HCT116 (cell line): Measurements from ENCODE around the gene CTU2. TPM values are rescaled to one million over a fixed set of nuclear protein-coding genes. Genes with fewer than 3 reads are reported as not detected.

Experiments used
- ATAC-seq: fragments of 200-7000 bp; cut with Tn5 transposase; 2 replicates; pipeline ENCODE4 v1.9.1; 2020; ENCODE audit warnings: mild to moderate bottlenecking, moderate library complexity
- BruUV-seq: library from RNA; stranded (reverse); fragments of 400-500 nt; replicated peaks from 2 replicates; lab custom pipeline; 2021; lab: Mats Ljungman, UMichigan
- CTCF ChIA-PET: fragments of 300-600 bp; sonication (Branson Sonifier 250); formaldehyde crosslinking; loops from one replicate; lab custom pipeline; 2021; ENCODE audit warnings: antibody characterized with exemption; lab: Charles Lee
- POLR2A ChIA-PET: fragments of 300-600, 350-600 bp; sonication (Branson Sonifier 250); formaldehyde crosslinking; loops from one replicate; lab custom pipeline; 2021; ENCODE audit warnings: antibody characterized with exemption; lab: Charles Lee
- RAD21 ChIA-PET, 2 experiments: fragments of 300-600 bp; sonication (Branson Sonifier 250); formaldehyde crosslinking; loops; one replicate each; lab custom pipeline; 2023; ENCODE audit warnings: low total read pairs in 2 of 2; ENCODE audit not compliant: uncharacterized antibody in 2 of 2, unreplicated experiment in 2 of 2, low non-redundant PET in 1 of 2; lab: Charles Lee
- DNase-seq: peaks from one replicate; pipeline ENCODE4 v3.0.0-alpha.2; 2010; ENCODE audit warnings: low read depth, low spot score
- H2AFZ ChIP-seq: fragments of 200-600 bp; shearing (Covaris generic), sonication (generic); 2 replicates; pipeline ENCODE4 v1.6.1; 2017; ENCODE audit warnings: low read depth, mixed run types, mixed read lengths, antibody characterized with exemption, low read length; ENCODE audit not compliant: poor library complexity, severe bottlenecking
- H3K27ac ChIP-seq: 2 replicates; pipeline ENCODE4 v1.5.1; 2012; ENCODE audit warnings: low read depth, low read length
- H3K27me3 ChIP-seq: fragments of 200-600 bp; sonication (generic); 2 replicates; pipeline ENCODE4 v1.6.1; 2016; ENCODE audit warnings: mixed run types, low read length, mixed read lengths; ENCODE audit not compliant: insufficient read depth
- H3K36me3 ChIP-seq, 2 experiments: fragments of 200-500 bp in 1 of 2; fragments of 200-600 bp in 1 of 2; sonication (Bioruptor generic) in 1 of 2; sonication (generic) in 1 of 2; 2 replicates each; pipeline versions ENCODE4 v1.5.1 to v1.6.1; 2014 to 2016; ENCODE audit warnings: low read length in 2 of 2, inconsistent platforms in 1 of 2, mixed read lengths in 1 of 2, mixed run types in 1 of 2; ENCODE audit not compliant: insufficient read depth in 2 of 2, control insufficient read depth in 1 of 2
- H3K4me1 ChIP-seq, 2 experiments: fragments of 200-600 bp in 1 of 2; sonication (generic) in 1 of 2; 2 replicates each; pipeline versions ENCODE4 v1.5.1 to v1.6.1; 2012 to 2017; ENCODE audit warnings: low read length in 2 of 2, inconsistent platforms in 1 of 2, mild to moderate bottlenecking in 1 of 2, mixed read lengths in 1 of 2, mixed run types in 1 of 2, moderate library complexity in 1 of 2; ENCODE audit not compliant: insufficient read depth in 2 of 2, control insufficient read depth in 1 of 2
- H3K4me2 ChIP-seq: fragments of 200-600 bp; sonication (generic); 2 replicates; pipeline ENCODE4 v1.6.1; 2017; ENCODE audit warnings: mixed run types, low read length, mixed read lengths
- H3K4me3 ChIP-seq, 2 experiments: fragments of 200-600 bp in 1 of 2; sonication (generic) in 1 of 2; replicated peaks in 1 of 2; 2 replicates each; pipeline ENCODE4 v1.5.1; 2011 to 2016; ENCODE audit warnings: low read length in 2 of 2, control low read depth in 1 of 2, low read depth in 1 of 2, mild to moderate bottlenecking in 1 of 2, mixed read lengths in 1 of 2, mixed run types in 1 of 2
- H3K79me2 ChIP-seq: fragments of 200-600 bp; sonication (generic); 2 replicates; pipeline ENCODE4 v1.6.1; 2017; ENCODE audit warnings: mild to moderate bottlenecking, mixed run types, low read length, moderate library complexity, mixed read lengths; ENCODE audit not compliant: insufficient read depth
- H3K9ac ChIP-seq: fragments of 200-600 bp; sonication (generic); 2 replicates; pipeline ENCODE4 v1.6.1; 2016; ENCODE audit warnings: low read length, mixed read lengths
- H3K9me2 ChIP-seq: fragments of 200-600 bp; sonication (generic), shearing (Covaris generic); 2 replicates; pipeline ENCODE4 v1.6.1; 2017; ENCODE audit warnings: mixed run types, mild to moderate bottlenecking, moderate library complexity; ENCODE audit not compliant: insufficient read depth
- H3K9me3 ChIP-seq, 2 experiments: fragments of 200-500 bp in 1 of 2; fragments of 200-600 bp in 1 of 2; sonication (Bioruptor generic) in 1 of 2; sonication (generic) in 1 of 2; 2 replicates each; pipeline ENCODE4 v1.6.1; 2014 to 2017; ENCODE audit warnings: low read length in 2 of 2, mixed read lengths in 2 of 2, inconsistent platforms in 1 of 2, low read depth in 1 of 2, mild to moderate bottlenecking in 1 of 2, mixed run types in 1 of 2, moderate library complexity in 1 of 2; ENCODE audit not compliant: control insufficient read depth in 1 of 2, insufficient read depth in 1 of 2
- H4K20me1 ChIP-seq: fragments of 200-600 bp; sonication (generic), shearing (Covaris generic); 2 replicates; pipeline ENCODE4 v1.6.1; 2017; ENCODE audit warnings: mixed run types, mild to moderate bottlenecking, moderate library complexity; ENCODE audit not compliant: insufficient read depth
- ATF3 ChIP-seq: IDR thresholded peaks from 2 replicates; pipeline ENCODE4 v1.6.1; 2012
- CBX3 ChIP-seq: IDR thresholded peaks from 2 replicates; pipeline ENCODE4 v1.6.1; 2012; ENCODE audit warnings: low read depth
- CEBPB ChIP-seq: IDR thresholded peaks from 2 replicates; pipeline ENCODE4 v1.6.1; 2012; ENCODE audit warnings: low read depth
- ELF1 ChIP-seq: IDR thresholded peaks from 2 replicates; pipeline ENCODE4 v1.6.1; 2012; ENCODE audit warnings: low read depth, borderline replicate concordance
- EZH2 ChIP-seq: fragments of 200-600 bp; sonication (generic); IDR thresholded peaks from 2 replicates; pipeline ENCODE4 v1.6.1; 2017; ENCODE audit warnings: antibody characterized with exemption, mixed run types
- FOSL1 ChIP-seq: IDR thresholded peaks from 2 replicates; pipeline ENCODE4 v1.6.1; 2012; ENCODE audit warnings: low read depth
- JUND ChIP-seq: IDR thresholded peaks from 2 replicates; pipeline ENCODE4 v1.6.1; 2012
- MAX ChIP-seq: IDR thresholded peaks from 2 replicates; pipeline ENCODE4 v1.6.1; 2012
- POLR2AphosphoS5 ChIP-seq: IDR thresholded peaks from 2 replicates; pipeline ENCODE4 v1.6.1; 2011; ENCODE audit warnings: mild to moderate bottlenecking, low read depth, low read length, moderate library complexity
- YY1 ChIP-seq: IDR thresholded peaks from 2 replicates; pipeline ENCODE4 v1.6.1; 2011; ENCODE audit warnings: low read length, low read depth, moderate library complexity, mild to moderate bottlenecking; ENCODE audit not compliant: insufficient replicate concordance; ENCODE audit errors: extremely low read depth
- ZBTB33 ChIP-seq: IDR thresholded peaks from 2 replicates; pipeline ENCODE4 v1.6.1; 2011; ENCODE audit warnings: mild to moderate bottlenecking, low read length, moderate library complexity; ENCODE audit not compliant: insufficient replicate concordance; ENCODE audit errors: extremely low read depth
- ZNF274 ChIP-seq: fragments of 200-500 bp; sonication (Bioruptor generic); IDR thresholded peaks from 2 replicates; pipeline ENCODE4 v1.6.1; 2014; ENCODE audit warnings: mild to moderate bottlenecking, low read depth, low read length, inconsistent platforms
- intact Hi-C: fragments of 100-400 bp; cut with micrococcal nuclease; formaldehyde crosslinking; loops from 2 replicates; pipeline ENCODE4 v1.10.0; 2022
- total RNA-seq: library from RNA; stranded (reverse); gene quantifications from one replicate; pipeline ENCODE4 v1.2.1, GENCODE V29; 2021; ENCODE audit not compliant: unreplicated experiment

The CTU2 gene
- total RNA-seq, 1 experiment from 2014 or later, result 71.3 TPM

DNA sequence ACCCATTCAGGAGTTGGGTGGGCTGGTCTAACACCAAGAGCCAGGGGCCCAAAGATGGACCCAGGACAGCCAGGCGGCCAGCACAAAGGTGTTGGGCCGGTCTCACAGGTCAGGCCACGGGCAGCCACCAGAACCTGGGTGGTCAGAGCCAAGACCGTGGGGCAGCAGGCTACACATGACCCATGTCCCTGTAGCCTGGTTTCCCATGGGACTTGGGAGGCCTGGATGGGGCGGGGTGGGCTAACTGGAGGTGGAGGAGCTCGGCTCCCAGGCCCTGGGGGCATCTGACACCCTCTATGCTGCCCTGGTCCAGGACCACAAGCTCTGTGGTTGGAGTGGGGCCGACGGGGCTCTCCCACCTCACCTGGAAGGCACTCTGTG, 17.2 kb downstream of the CTU2 start:
- Histone ChIP-seq H3K79me2 (no peaks in the 10 kb centered on the region; the same call in 1 of the 2 replicates), H3K9me3 (no peaks in the 10 kb centered on the region), H3K9ac (no peak overlapping the region), H3K4me1 (no peaks in the 10 kb centered on the region), H4K20me1 (no peaks in the 10 kb centered on the region), H3K4me3 (no peak overlapping the region), H3K27me3 (no peaks in the 10 kb centered on the region), H2AFZ (no peak overlapping the region), H3K4me2 (no peak overlapping the region), H3K9me2 (no peaks in the 10 kb centered on the region), H3K27ac (peak overlapping the region; percentile 32; the same call in 1 of the 2 replicates), H3K36me3 (peaks cover 56 to 87% of the 10 kb centered on the region in 2 experiments; a peak in 3 of 4 replicates)
- TF ChIP-seq FOSL1, result no peak
- no peak for TF ChIP-seq ZNF274
- no peak for TF ChIP-seq YY1
- TF ChIP-seq MAX, result no peak
- TF ChIP-seq POLR2AphosphoS5, result no peak
- no peak for TF ChIP-seq CBX3
- TF ChIP-seq ATF3, result no peak
- TF ChIP-seq ELF1, result no peak
- TF ChIP-seq ZBTB33, result no peak
- TF ChIP-seq CEBPB, result no peak
- TF ChIP-seq JUND, result no peak
- no peak for TF ChIP-seq EZH2
- intact Hi-C loops, result no loop called here
- DNase-seq (no peak), ATAC-seq (no peak)
- ChIA-PET POLR2A (no interaction called here), RAD21 (no interaction called here), CTCF (interaction anchor here (1.1 kb wide), 1 partner anchor 14 kb away, joined by 3 read pairs; no protein-coding TSS in a partner anchor)
- BruUV-seq, result no TSS peak
